HG02610 (cell line): Measurements from ENCODE around the gene LILRB5.
"Not testable (repeated sequence)": the region's sequence is repeated elsewhere in the genome, so short reads cannot be mapped to it uniquely, and the experiment has no call there.

Source experiments
- ATAC-seq: cut with Tn5 transposase; IDR thresholded peaks from one replicate; pipeline ENCODE4 v1.9.1; 2021; ENCODE audit warnings: mild to moderate bottlenecking, moderate library complexity; ENCODE audit not compliant: unreplicated experiment

Gene LILRB5

DNA sequence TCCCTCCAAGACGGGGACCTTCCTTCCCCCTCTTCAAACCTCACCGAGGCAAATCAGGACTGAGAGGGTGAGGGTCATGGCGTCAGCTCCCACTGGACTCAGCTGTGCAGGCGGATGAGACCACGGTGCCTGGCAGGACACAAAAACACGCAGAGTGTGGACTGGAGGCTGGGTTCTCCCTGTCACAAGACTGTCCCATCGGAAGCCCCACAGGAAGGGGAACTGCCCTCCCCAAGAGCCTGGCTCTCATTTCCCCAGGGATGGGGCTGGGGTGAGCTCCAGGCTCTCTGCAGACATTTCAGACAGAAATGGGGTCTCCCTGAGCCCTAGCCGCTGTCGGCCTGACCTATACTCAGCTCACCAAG, at the start of gene LILRB5:
Gene LILRB5, minus strand, starts transcription at position 158 of the 365 bp plus-strand sequence. Its CDS starts 80 bp downstream, at position 78.
- no peak for ATAC-seq

GRCh38 chr19:54305141-54305540, 48.1 kb upstream of the LILRB5 start:
- no peak for ATAC-seq

DNA sequence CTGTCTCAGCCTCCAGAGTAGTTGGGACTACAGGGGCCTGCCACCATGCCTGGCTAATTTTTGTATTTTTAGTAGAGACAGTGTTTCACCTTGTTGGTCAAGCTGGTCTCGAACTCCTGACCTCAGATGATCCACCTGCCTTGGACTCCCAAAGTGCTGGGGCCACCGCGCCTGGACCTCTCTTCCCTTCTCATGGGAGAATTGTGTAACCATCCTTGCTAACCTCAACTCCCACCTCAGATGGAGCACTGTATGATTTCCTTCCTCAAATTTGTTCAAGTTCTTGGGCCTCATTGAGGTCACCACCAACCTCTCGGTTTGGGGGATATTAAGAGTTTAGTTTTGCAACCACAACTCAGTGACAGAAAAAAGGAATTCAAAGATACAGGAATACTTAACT, 45.2 kb upstream of the LILRB5 start:
- no peak for ATAC-seq

DNA sequence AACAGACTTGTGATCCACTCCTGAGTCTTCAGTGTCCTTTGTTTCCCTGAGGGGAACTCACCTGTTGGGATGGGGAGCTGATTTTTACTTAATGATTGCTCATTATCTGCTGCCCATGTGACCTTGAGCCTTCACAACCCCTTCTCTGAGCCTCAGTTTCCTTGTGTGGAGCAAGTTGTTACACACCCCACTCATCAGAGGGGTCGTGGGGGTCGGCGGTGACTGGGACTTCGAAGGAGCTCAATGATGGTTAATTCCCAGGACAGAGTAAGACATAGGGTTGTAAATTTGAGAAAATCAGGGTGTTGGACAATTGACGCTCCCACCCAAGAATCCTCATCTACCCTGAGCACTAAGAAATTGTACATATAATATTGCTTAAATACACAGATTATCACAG, 42.4 kb upstream of the LILRB5 start:
- no peak for ATAC-seq

GRCh38 chr19:54299126-54299498, 42.0 kb upstream of the LILRB5 start:
- ATAC-seq = no peak

- ATAC-seq = no peak
Measured at GRCh38 chr19:54298357-54299125, 41.5 kb upstream of the LILRB5 start.

GRCh38 chr19:54297759-54298305, 40.8 kb upstream of the LILRB5 start:
- no peak for ATAC-seq

DNA sequence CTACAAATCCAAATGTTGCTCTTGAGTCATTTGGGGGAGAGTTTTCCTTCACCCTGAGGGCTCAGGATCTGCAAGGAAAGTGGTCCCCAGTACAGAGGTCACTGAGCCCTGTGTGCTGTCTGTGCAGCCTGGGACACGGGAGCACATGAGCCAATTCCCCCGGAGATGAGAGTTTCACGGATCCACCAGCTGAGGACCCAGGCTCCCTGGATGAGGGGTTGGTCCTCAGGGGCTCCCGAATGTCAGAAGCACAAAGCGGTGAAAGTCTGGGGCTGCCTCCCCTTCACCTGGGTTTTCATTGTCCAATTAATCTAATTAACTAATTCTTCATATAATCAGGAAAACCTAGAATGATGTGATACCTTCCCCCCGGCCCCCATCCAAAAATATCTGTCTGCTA, 37.5 kb upstream of the LILRB5 start:
- ATAC-seq = no peak

DNA sequence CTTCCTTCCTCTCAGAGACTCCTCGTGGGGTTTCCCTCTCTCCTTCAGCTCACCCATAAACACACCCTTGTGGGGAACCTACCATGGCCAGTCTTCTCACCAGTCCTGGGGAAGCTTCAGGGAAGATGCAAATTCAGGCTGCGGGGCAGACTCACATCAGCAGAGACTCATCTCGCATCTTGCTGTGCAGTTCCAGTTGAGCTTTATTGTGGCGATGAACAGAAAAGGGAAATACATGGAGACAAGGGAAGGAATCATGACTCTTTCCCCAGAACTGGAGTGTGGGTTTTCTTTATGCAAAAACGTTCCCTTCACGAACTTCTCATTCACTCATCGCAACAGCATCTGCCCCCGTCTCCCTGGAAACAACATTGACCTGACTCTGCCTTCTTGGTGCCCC, 32.1 kb upstream of the LILRB5 start:
- not testable (repeated sequence) for ATAC-seq

GRCh38 chr19:54287456-54287855, 30.4 kb upstream of the LILRB5 start:
- ATAC-seq = no peak

DNA sequence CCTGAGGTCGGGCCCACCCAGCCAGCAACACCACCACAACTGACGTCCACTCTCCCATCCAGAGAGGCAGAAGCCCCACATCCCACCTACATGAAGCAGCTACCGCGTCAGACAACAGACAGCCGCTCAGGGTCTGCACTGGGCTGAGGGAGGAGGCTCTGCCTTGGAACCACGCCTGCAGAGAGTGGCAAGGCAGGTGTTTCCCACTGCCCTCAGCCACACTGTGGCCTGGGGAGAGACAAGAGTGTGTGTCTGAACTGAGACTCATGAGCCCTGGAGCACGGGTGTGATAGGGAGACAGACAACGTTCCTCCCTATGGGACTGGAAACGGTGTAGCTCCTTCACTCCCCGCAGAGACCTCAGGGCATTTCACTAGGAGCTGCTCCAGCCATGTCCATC, 29.2 kb upstream of the LILRB5 start:
- ATAC-seq = not testable (repeated sequence)

DNA sequence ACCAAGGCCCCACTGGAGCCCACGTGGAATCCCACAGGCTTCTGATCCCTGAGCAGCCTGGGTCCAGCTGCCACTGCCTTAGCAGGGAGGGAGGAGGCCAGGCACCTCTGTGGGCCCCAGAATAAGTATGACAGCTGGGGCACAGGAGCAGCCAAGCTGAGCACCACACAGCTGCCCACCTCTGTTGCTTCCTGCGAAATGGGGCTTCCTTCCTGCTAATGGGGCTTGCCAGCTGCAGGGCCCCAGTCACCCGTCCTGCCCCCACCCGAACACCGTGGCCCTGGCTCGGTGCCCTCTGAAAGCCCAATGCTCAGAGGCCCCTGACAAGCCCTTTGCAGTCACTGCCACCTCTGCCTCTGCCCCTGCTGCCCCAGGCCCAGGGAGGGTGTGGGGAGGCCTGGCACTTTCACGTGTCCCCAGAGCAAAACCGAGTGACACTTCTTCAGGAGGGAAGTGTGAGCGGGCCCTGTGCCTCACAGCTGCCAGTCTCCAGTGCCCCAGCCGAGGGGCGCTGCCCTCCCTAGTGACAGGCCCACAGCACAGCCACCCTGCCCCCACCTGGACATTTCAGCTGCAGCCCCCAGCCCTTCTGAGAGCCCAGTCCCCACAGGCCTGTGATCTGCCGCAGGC, 28.5 kb upstream of the LILRB5 start:
- not testable (repeated sequence) for ATAC-seq

- ATAC-seq = no peak
Measured at GRCh38 chr19:54282686-54283470, 25.8 kb upstream of the LILRB5 start.

- ATAC-seq = not testable (repeated sequence)
Measured at GRCh38 chr19:54281729-54282075, 24.6 kb upstream of the LILRB5 start.

DNA sequence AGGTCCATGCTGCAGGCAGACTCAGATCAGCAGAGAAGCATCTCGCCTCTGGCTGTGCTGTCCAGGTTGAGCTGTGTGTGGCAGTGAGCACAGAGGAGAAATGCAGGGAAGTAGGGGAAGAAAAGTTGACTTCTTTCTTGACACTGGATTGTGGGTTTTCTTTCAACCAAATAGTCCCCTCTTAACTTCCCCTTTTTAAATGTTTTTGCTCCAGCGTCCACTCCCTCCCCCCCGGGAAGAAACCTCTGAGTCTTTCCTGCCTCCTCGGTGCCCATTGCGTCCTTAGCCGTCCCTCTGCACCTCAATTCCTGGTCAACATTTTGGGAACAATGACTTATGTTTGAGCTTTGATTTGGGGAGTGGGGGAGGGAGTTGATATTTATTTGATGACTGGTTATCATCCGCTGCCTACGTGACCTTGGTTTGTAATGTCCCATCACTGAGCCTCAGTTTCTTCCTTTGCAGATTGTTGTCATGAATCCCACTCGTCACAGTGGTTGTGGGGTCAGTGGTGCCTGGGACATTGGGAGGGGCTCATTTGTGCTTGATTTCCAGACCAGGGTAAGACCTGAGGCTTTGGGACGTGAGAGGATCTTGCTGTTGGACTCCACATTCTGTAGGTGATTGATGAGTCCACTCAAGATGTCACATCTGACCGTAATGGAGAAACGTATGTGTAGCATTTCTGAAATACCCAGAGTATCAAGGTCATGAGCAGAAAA, 24.1 kb upstream of the LILRB5 start, which contains the start of gene LILRB2:
Gene LILRB2, minus strand, starts transcription at position 104 of the 722 bp plus-strand sequence. CDS start 614 bp downstream, outside the sequence.
- no peak for ATAC-seq

- not testable (repeated sequence) for ATAC-seq
Measured at GRCh38 chr19:54280441-54280840, 23.4 kb upstream of the LILRB5 start.

DNA sequence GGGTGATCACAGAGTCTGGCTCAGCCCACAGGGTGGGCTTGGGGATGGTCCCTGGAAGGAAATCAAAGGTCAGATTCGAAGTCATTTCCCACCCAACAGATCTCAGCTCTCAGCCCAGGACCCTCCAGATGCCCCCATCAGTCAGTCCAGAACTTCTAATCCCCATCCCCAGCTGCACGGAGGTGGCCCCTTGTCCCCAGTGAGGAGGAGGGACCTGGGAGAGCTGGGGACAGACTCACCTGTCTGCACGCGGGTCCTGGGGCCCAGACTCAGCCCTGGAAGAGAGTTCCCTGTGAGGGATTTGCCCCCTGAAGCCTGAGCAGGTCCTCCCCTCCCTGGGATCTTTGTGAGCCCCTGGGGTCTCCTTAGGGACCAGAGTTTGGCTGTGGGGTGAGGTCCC, 23.0 kb upstream of the LILRB5 start:
- not testable (repeated sequence) for ATAC-seq

DNA sequence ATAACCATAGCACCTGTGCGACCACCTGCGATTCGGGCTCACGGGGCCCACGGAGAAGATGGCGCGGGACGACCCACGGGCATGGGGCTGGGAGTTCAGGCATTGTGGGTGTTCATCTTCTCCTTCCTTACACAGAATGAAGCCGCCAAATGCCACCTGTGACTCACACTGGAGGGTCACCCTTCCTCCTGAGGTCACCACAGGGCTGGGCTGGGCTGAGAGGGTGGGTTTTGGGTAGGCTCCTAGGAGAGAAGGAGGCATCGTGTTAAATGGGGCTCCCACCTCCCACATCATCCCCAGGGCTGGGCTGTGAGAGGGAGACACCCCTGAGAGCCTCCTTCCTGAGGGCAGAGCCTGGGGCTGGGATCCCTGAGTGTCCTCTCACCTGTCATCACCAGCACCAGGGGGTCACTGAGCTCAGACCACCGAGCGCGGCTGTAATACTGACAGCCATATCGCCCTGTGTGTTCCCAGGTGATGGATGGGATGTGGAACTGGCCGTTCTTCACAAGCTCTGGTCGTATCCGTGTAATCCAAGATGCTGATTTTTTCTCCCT, 22.4 kb upstream of the LILRB5 start:
- no peak for ATAC-seq

- ATAC-seq = not testable (repeated sequence)
Measured at GRCh38 chr19:54278571-54279195, 21.6 kb upstream of the LILRB5 start.

DNA sequence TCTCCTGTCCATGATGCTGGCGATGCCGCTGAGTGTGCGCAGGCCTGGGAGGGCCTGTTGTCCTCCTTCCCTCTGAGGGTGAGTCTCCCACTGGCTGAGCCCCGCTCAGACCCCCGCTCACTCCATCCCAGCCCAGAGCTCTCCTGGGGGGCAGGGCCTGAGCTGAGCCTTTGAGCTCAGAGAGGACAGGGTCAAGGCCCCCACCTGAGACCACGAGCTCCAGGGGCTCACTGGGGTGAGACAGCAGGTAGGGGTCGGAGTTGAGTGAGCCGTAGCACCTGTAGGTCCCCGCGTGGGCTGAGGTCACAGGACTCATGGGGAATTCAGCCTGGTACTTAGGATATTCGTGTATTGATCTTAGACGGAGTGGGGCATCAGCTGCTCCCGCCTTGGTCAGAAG, 21.0 kb upstream of the LILRB5 start:
- not testable (repeated sequence) for ATAC-seq
